Thymus (tissue), 14 donors: ENCODE measurements around the gene PDCD4. TPM values are rescaled to one million over a fixed set of nuclear protein-coding genes. Genes with fewer than 3 reads are reported as not detected.

ENCODE experiments used
- DNase-seq, 9 donors: peaks; one replicate each; pipeline ENCODE4 v3.0.0-alpha.2; 2013; ENCODE audit warnings: low spot score in 9 of 9, low read depth in 6 of 9, missing footprints in 1 of 9
- H3K27ac ChIP-seq, 2 donors: one replicate each; pipeline ENCODE4 v1.5.1; 2013; ENCODE audit warnings: control low read depth in 1 of 2, low read depth in 1 of 2, low read length in 1 of 2, mild to moderate bottlenecking in 1 of 2, moderate library complexity in 1 of 2
- H3K27me3 ChIP-seq, 2 donors: one replicate each; pipeline ENCODE4 v1.5.1; 2013; ENCODE audit warnings: low read length in 1 of 2; ENCODE audit not compliant: control insufficient read depth in 2 of 2, insufficient read depth in 1 of 2
- H3K36me3 ChIP-seq, 2 donors: one replicate each; pipeline ENCODE4 v1.5.1; 2013; ENCODE audit warnings: low read length in 1 of 2, mild to moderate bottlenecking in 1 of 2, moderate library complexity in 1 of 2; ENCODE audit not compliant: control insufficient read depth in 2 of 2, insufficient read depth in 2 of 2
- H3K4me1 ChIP-seq, 2 donors: one replicate each; pipeline ENCODE4 v1.5.1; 2013; ENCODE audit warnings: low read length in 2 of 2; ENCODE audit not compliant: control insufficient read depth in 2 of 2, insufficient read depth in 2 of 2
- H3K4me3 ChIP-seq, 2 donors: one replicate each; pipeline ENCODE4 v1.5.1; 2013; ENCODE audit warnings: low read length in 2 of 2, control low read depth in 1 of 2, mild to moderate bottlenecking in 1 of 2
- H3K9me3 ChIP-seq, 2 donors: one replicate each; pipeline ENCODE4 v1.5.1; 2013; ENCODE audit warnings: low read length in 1 of 2, mild to moderate bottlenecking in 1 of 2; ENCODE audit not compliant: control insufficient read depth in 2 of 2, insufficient read depth in 1 of 2
- WGBS: extraction: QIAGEN DNeasy Blood & Tissue Kit; methylation state at CpG from one replicate; pipeline ENCODE4 v1.1.7; 2013; 5-methylcytosine and 5-hydroxymethylcytosine counted together
- long read RNA-seq, 10 donors: transcript quantifications; one replicate each; lab custom pipeline, GENCODE V29; 2026
- polyA plus RNA-seq: library from polyadenylated mRNA; stranded (reverse); fragments of 200-250 nt; gene quantifications from one replicate; pipeline ENCODE4 v1.2.3, GENCODE V29; 2013
- total RNA-seq: library from RNA; stranded (reverse); fragments of 120-200 nt; gene quantifications from one replicate; pipeline ENCODE4 v1.2.4, GENCODE V29; 2013
- donor health status: healthy.

Gene PDCD4
- total RNA-seq: 113 TPM
- 260 TPM for polyA plus RNA-seq
- long read RNA-seq, donor 1, transcript PDCD4-201 (12 exons, 3,602 nt): major isoform, 5 of 5 reads
- long read RNA-seq, donor 1, partial matches to known transcripts: 0 of 5 reads
- long read RNA-seq, donor 1, other reads (novel, unspliced or antisense): 0 of 5 reads
- long read RNA-seq, donor 2: 0 reads
- long read RNA-seq, donor 3, transcript PDCD4-201 (12 exons, 3,602 nt): major isoform, 12 of 86 reads
- long read RNA-seq, donor 3, partial matches to known transcripts: 25 of 86 reads
- long read RNA-seq, donor 3, other reads (novel, unspliced or antisense): 49 of 86 reads
- long read RNA-seq, donor 4, transcript PDCD4-201 (12 exons, 3,602 nt): major isoform, 19 of 26 reads
- long read RNA-seq, donor 4, partial matches to known transcripts: 0 of 26 reads
- long read RNA-seq, donor 4, other reads (novel, unspliced or antisense): 5 of 26 reads
- long read RNA-seq, donor 5, transcript PDCD4-201 (12 exons, 3,602 nt): major isoform, 15 of 140 reads
- long read RNA-seq, donor 5, partial matches to known transcripts: 75 of 140 reads
- long read RNA-seq, donor 5, other reads (novel, unspliced or antisense): 48 of 140 reads
- long read RNA-seq, donor 6, transcript PDCD4-201 (12 exons, 3,602 nt): major isoform, 23 of 39 reads
- long read RNA-seq, donor 6, partial matches to known transcripts: 16 of 39 reads
- long read RNA-seq, donor 6, other reads (novel, unspliced or antisense): 0 of 39 reads
- long read RNA-seq, donor 7, transcript PDCD4-201 (12 exons, 3,602 nt): major isoform, 19 of 22 reads
- long read RNA-seq, donor 7, partial matches to known transcripts: 0 of 22 reads
- long read RNA-seq, donor 7, other reads (novel, unspliced or antisense): 0 of 22 reads
- long read RNA-seq, donor 8, transcript PDCD4-201 (12 exons, 3,602 nt): major isoform, 10 of 10 reads
- long read RNA-seq, donor 8, partial matches to known transcripts: 0 of 10 reads
- long read RNA-seq, donor 8, other reads (novel, unspliced or antisense): 0 of 10 reads
- long read RNA-seq, donor 9, transcript PDCD4-201 (12 exons, 3,602 nt): major isoform, 11 of 12 reads
- long read RNA-seq, donor 9, partial matches to known transcripts: 0 of 12 reads
- long read RNA-seq, donor 9, other reads (novel, unspliced or antisense): 0 of 12 reads
- long read RNA-seq, donor 10, transcript PDCD4-201 (12 exons, 3,602 nt): major isoform, 13 of 38 reads
- long read RNA-seq, donor 10, partial matches to known transcripts: 10 of 38 reads
- long read RNA-seq, donor 10, other reads (novel, unspliced or antisense): 14 of 38 reads

- Histone ChIP-seq H3K4me3 (peak within 1 kb of the TSS; percentile 79 to 92), H3K27ac (peak within 1 kb of the TSS; percentile 96 to 98), H3K9me3 (peaks cover 0 to 2% of the 10 kb centered on the region in 2 donors), H3K36me3 (peaks cover 0 to 5% of the 10 kb centered on the region in 2 donors), H3K4me1 (peaks cover 32 to 49% of the 10 kb centered on the region in 2 donors), H3K27me3 (no peaks in the 10 kb centered on the region)
- WGBS: 1% methylated on average over 47 of the region's 47 CpGs
- peak in 8 of 9 donors; percentile 86 to 97 (median 92) for DNase-seq
These were observed at the start of gene PDCD4 for GRCh38 chr10:110871298-110872084. PDCD4 (plus strand) TSS chr10:110871928; CDS start chr10:110876028, 4,100 bp downstream.

- H3K4me1 ChIP-seq: peaks cover 3 to 36% of the 10 kb centered on the region in 2 donors
- H3K4me3 ChIP-seq: no peak overlapping the region
- no peak for DNase-seq
- peak overlapping the region; percentile 42 to 53 for H3K27ac ChIP-seq
- H3K9me3 ChIP-seq: no peaks in the 10 kb centered on the region
- whole genome bisulfite sequencing: 79% methylated on average over 4 of the region's 4 CpGs
- no peaks in the 10 kb centered on the region for H3K36me3 ChIP-seq
- no peaks in the 10 kb centered on the region for H3K27me3 ChIP-seq
These were observed 49.6 kb upstream of the PDCD4 start for GRCh38 chr10:110822035-110822711.

GRCh38 chr10:110822712-110823311 lies 48.9 kb upstream of the PDCD4 start:
- no peak for DNase-seq
- Histone ChIP-seq H3K9me3 (no peaks in the 10 kb centered on the region), H3K4me3 (no peak overlapping the region), H3K27ac (peak overlapping the region in 1 of 2 donors; percentile 42), H3K4me1 (peaks cover 0 to 30% of the 10 kb centered on the region in 2 donors), H3K27me3 (no peaks in the 10 kb centered on the region), H3K36me3 (no peaks in the 10 kb centered on the region)
- 90% methylated on average over 8 of the region's 8 CpGs for WGBS

GRCh38 chr10:110824152-110824441 lies 47.6 kb upstream of the PDCD4 start:
- H3K9me3 ChIP-seq: no peaks in the 10 kb centered on the region
- peak overlapping the region in 1 of 2 donors; percentile 7 for H3K27ac ChIP-seq
- H3K4me3 ChIP-seq: no peak overlapping the region
- no peaks in the 10 kb centered on the region for H3K36me3 ChIP-seq
- no peak for DNase-seq
- H3K4me1 ChIP-seq: peaks cover 0 to 28% of the 10 kb centered on the region in 2 donors
- 95% methylated on average over 1 of the region's 1 CpG for WGBS
- H3K27me3 ChIP-seq: no peaks in the 10 kb centered on the region

GRCh38 chr10:110824660-110825059 lies 47.1 kb upstream of the PDCD4 start:
- H3K27ac ChIP-seq: no peak overlapping the region
- no peak overlapping the region for H3K4me3 ChIP-seq
- H3K9me3 ChIP-seq: no peaks in the 10 kb centered on the region
- no peaks in the 10 kb centered on the region for H3K27me3 ChIP-seq
- 90% methylated on average over 5 of the region's 5 CpGs for WGBS
- no peak for DNase-seq
- no peaks in the 10 kb centered on the region for H3K36me3 ChIP-seq
- peaks cover 0 to 31% of the 10 kb centered on the region in 2 donors for H3K4me1 ChIP-seq

- H3K4me1 ChIP-seq: peaks cover 0 to 24% of the 10 kb centered on the region in 2 donors
- no peaks in the 10 kb centered on the region for H3K36me3 ChIP-seq
- no peaks in the 10 kb centered on the region for H3K9me3 ChIP-seq
- WGBS: 97% methylated on average over 1 of the region's 1 CpG
- no peak overlapping the region for H3K4me3 ChIP-seq
- no peaks in the 10 kb centered on the region for H3K27me3 ChIP-seq
- H3K27ac ChIP-seq: no peak overlapping the region
- no peak for DNase-seq
These were observed 46.2 kb upstream of the PDCD4 start for GRCh38 chr10:110825508-110825907.

- H3K27ac ChIP-seq: no peak overlapping the region
- H3K27me3 ChIP-seq: no peaks in the 10 kb centered on the region
- H3K9me3 ChIP-seq: no peaks in the 10 kb centered on the region
- H3K4me3 ChIP-seq: no peak overlapping the region
- peaks cover 0 to 18% of the 10 kb centered on the region in 2 donors for H3K4me1 ChIP-seq
- 74% methylated on average over 4 of the region's 4 CpGs for WGBS
- no peak for DNase-seq
- no peaks in the 10 kb centered on the region for H3K36me3 ChIP-seq
These were observed 44.3 kb upstream of the PDCD4 start for GRCh38 chr10:110827410-110827809.
